HepG2 (cell line): Measurements from ENCODE around the gene PBOV1. TPM values are rescaled to one million over a fixed set of nuclear protein-coding genes. Genes with fewer than 3 reads are reported as not detected.

ENCODE experiments used
- ATAC-seq: fragments of 200-7000 bp; cut with Tn5 transposase; 3 replicates; pipeline ENCODE4 v1.9.1; 2020; ENCODE audit warnings: mild to moderate bottlenecking, moderate library complexity
- BruUV-seq: library from RNA; stranded (reverse); fragments of 400-500 nt; replicated peaks from 2 replicates; lab custom pipeline; 2021; lab: Mats Ljungman, UMichigan
- CTCF ChIA-PET: fragments of 300-600 bp; formaldehyde crosslinking; extraction: SDS; loops from one replicate; lab custom pipeline; 2021; ENCODE audit warnings: low total read pairs, inconsistent platforms, low intra/inter-chr PET ratio; lab: Yijun Ruan, JAX
- POLR2A ChIA-PET: fragments of 350-600 bp; sonication (Branson Sonifier 250); formaldehyde crosslinking; loops from one replicate; lab custom pipeline; 2020; ENCODE audit warnings: antibody characterized with exemption, inconsistent platforms; lab: Yijun Ruan, JAX
- DNase-seq: peaks from one replicate; pipeline ENCODE4 v3.0.0-alpha.2; 2015; ENCODE audit warnings: low spot score
- FAIRE-seq: peaks from 3 replicates; lab custom pipeline; 2011; peaks lifted over from hg19 to GRCh38; lab: Jason Lieb, UNC
- H2AFZ ChIP-seq: one replicate; pipeline ENCODE4 v1.6.1; 2011; ENCODE audit warnings: low read length, inconsistent platforms
- H3K27ac ChIP-seq: fragments of 300-600 bp; 3 replicates; pipeline ENCODE4 v1.8.0; 2011; ENCODE audit warnings: mixed run types, mild to moderate bottlenecking, mixed read lengths, low read length, inconsistent platforms; ENCODE audit not compliant: insufficient read depth; ENCODE audit errors: extremely low read length
- H3K27me3 ChIP-seq, 2 experiments: fragments of 200-600 bp in 1 of 2; 2 replicates in 1 of 2; 3 replicates in 1 of 2; pipeline versions ENCODE4 v1.6.0 to v1.8.0; 2011; ENCODE audit warnings: low read length in 2 of 2, mild to moderate bottlenecking in 2 of 2, moderate library complexity in 2 of 2, inconsistent platforms in 1 of 2; ENCODE audit not compliant: insufficient read depth in 2 of 2, control insufficient read depth in 1 of 2
- H3K36me3 ChIP-seq, 2 experiments: fragments of 200-600 bp in 1 of 2; replicated peaks in 1 of 2; 2 replicates in 1 of 2; 3 replicates in 1 of 2; pipeline versions ENCODE4 v1.5.1 to v1.8.0; 2011; ENCODE audit warnings: low read length in 2 of 2, inconsistent platforms in 1 of 2; ENCODE audit not compliant: insufficient read depth in 2 of 2, control insufficient read depth in 1 of 2
- H3K4me1 ChIP-seq: 2 replicates; pipeline ENCODE4 v1.5.1; 2012; ENCODE audit warnings: low read length, inconsistent platforms; ENCODE audit not compliant: insufficient read depth
- H3K4me2 ChIP-seq: 2 replicates; pipeline ENCODE4 v1.6.0; 2011; ENCODE audit warnings: low read depth, low read length, inconsistent platforms
- H3K4me3 ChIP-seq, 3 experiments: fragments of 200-600 bp in 1 of 3; sonication (generic), shearing (Covaris generic) in 1 of 3; replicated peaks in 1 of 3; 2 replicates each; pipeline ENCODE4 v1.5.1; 2011 to 2016; ENCODE audit warnings: low read length in 3 of 3, inconsistent platforms in 2 of 3, low read depth in 2 of 3, mild to moderate bottlenecking in 2 of 3, control low read depth in 1 of 3, mixed read lengths in 1 of 3; ENCODE audit not compliant: insufficient read depth in 1 of 3
- H3K79me2 ChIP-seq: one replicate; pipeline ENCODE4 v1.6.1; 2011; ENCODE audit warnings: low read length, inconsistent platforms; ENCODE audit not compliant: insufficient read depth
- H3K9ac ChIP-seq: 2 replicates; pipeline ENCODE4 v1.6.0; 2011; ENCODE audit warnings: mild to moderate bottlenecking, low read depth, low read length, inconsistent platforms; ENCODE audit not compliant: insufficient read depth
- H3K9me3 ChIP-seq: 2 replicates; pipeline ENCODE4 v1.5.1; 2012; ENCODE audit warnings: mild to moderate bottlenecking, low read length
- H4K20me1 ChIP-seq: 2 replicates; pipeline ENCODE4 v1.6.0; 2011; ENCODE audit warnings: inconsistent platforms, mild to moderate bottlenecking, low read length, moderate library complexity; ENCODE audit not compliant: insufficient read depth
- ESRRA ChIP-seq: sonication (generic); formaldehyde crosslinking; IDR thresholded peaks from 2 replicates; pipeline ENCODE4 v1.5.1; 2020; ENCODE audit warnings: mild to moderate bottlenecking, low read depth, missing genetic modification reagents
- GPBP1L1 ChIP-seq: sonication (generic); formaldehyde crosslinking; IDR thresholded peaks from 2 replicates; pipeline ENCODE4 v1.5.0; 2020; ENCODE audit warnings: mild to moderate bottlenecking, missing genetic modification reagents
- JUNB ChIP-seq: sonication (generic); formaldehyde crosslinking; IDR thresholded peaks from 2 replicates; pipeline ENCODE4 v1.8.0; 2022; ENCODE audit warnings: missing genetic modification reagents, mild to moderate bottlenecking, borderline replicate concordance
- PAF1 ChIP-seq: IDR thresholded peaks from 2 replicates; pipeline ENCODE4 v1.6.1; 2016; ENCODE audit warnings: missing genetic modification reagents, missing compliant biosample characterization
- SSRP1 ChIP-seq: IDR thresholded peaks from 2 replicates; pipeline ENCODE4 v1.6.1; 2016; ENCODE audit warnings: control low read depth
- ZNF124 ChIP-seq: sonication (generic); formaldehyde crosslinking; IDR thresholded peaks from 2 replicates; pipeline ENCODE4 v1.4.0; 2020; ENCODE audit warnings: missing genetic modification reagents
- ZNF446 ChIP-seq: sonication (generic); formaldehyde crosslinking; IDR thresholded peaks from 2 replicates; pipeline ENCODE4 v1.5.0; 2020; ENCODE audit warnings: mild to moderate bottlenecking, missing genetic modification reagents
- ZNF552 ChIP-seq: sonication (generic); formaldehyde crosslinking; IDR thresholded peaks from 2 replicates; pipeline ENCODE4 v1.9.0; 2022; ENCODE audit warnings: missing genetic modification reagents, mild to moderate bottlenecking, borderline replicate concordance
- ZNF577 ChIP-seq: sonication (generic); formaldehyde crosslinking; IDR thresholded peaks from 2 replicates; pipeline ENCODE4 v1.4.0; 2020; ENCODE audit warnings: mild to moderate bottlenecking, low read depth, missing genetic modification reagents, borderline replicate concordance
- ZNF75D ChIP-seq: sonication (generic); formaldehyde crosslinking; IDR thresholded peaks from 2 replicates; pipeline ENCODE4 v1.8.1; 2023; ENCODE audit warnings: missing genetic modification reagents, mild to moderate bottlenecking, borderline replicate concordance
- ZNF770 ChIP-seq: sonication (generic); formaldehyde crosslinking; IDR thresholded peaks from 2 replicates; pipeline ENCODE4 v1.5.0; 2020; ENCODE audit warnings: mild to moderate bottlenecking, missing genetic modification reagents
- ZNF781 ChIP-seq: sonication (generic); formaldehyde crosslinking; IDR thresholded peaks from 2 replicates; pipeline ENCODE4 v1.5.1; 2020; ENCODE audit warnings: borderline replicate concordance, mild to moderate bottlenecking, missing genetic modification reagents; ENCODE audit errors: not compliant biosample characterization
- ZNF878 ChIP-seq: sonication (generic); formaldehyde crosslinking; IDR thresholded peaks from 2 replicates; pipeline ENCODE4 v1.8.1; 2023; ENCODE audit warnings: mild to moderate bottlenecking, missing genetic modification reagents, moderate library complexity
- ZSCAN9 ChIP-seq: IDR thresholded peaks from 2 replicates; pipeline ENCODE4 v1.6.1; 2016; ENCODE audit warnings: borderline replicate concordance
- in situ Hi-C: cut with HindIII; loops from 2 replicates; pipeline ENCODE4 v1.10.0; 2017; ENCODE audit warnings: low pct_unique_long_range_greater_than_20kb; ENCODE audit not compliant: extremely low pct_ligation_motif_present
- intact Hi-C: fragments of 100-400 bp; cut with micrococcal nuclease; formaldehyde crosslinking; loops from one replicate; pipeline ENCODE4 v1.10.0; 2022; ENCODE audit not compliant: unreplicated experiment
- polyA plus RNA-seq, 8 experiments: library from polyadenylated mRNA; depleted of rRNA in 3 of 8; stranded (reverse) in 7 of 8; unstranded in 1 of 8; fragments of >200 nt; fragmentation: Illumina TruSeq in 4 of 8; extraction: Trizol in 4 of 8; gene quantifications; 2 replicates each; pipeline versions ENCODE4 v1.2.1 to v1.2.3, GENCODE V29; 2011 to 2016; ENCODE audit warnings: low read depth in 4 of 8, missing spikeins in 1 of 8, mixed read lengths in 1 of 8; ENCODE audit not compliant: insufficient read depth in 1 of 8
- total RNA-seq, 5 experiments: library from RNA; depleted of rRNA; stranded (reverse); fragments of >200 nt; fragmentation: Illumina TruSeq; extraction: Trizol; gene quantifications; 2 replicates each; pipeline ENCODE4 v1.2.3, GENCODE V29; 2016; ENCODE audit warnings: low read depth in 1 of 5

The PBOV1 gene
- total and polyA plus RNA-seq, 2 of the 13 experiments (the other 11 are each of a cell fraction or from before 2014, with no cell fraction given), result not detected

- no peaks in the 10 kb centered on the region for H3K36me3 ChIP-seq
- ChIA-PET POLR2A (no interaction called here), CTCF (no interaction called here)
- H3K9me3 ChIP-seq, result no peaks in the 10 kb centered on the region
- intact Hi-C loops, result no loop called here
- no peak overlapping the region for H3K9ac ChIP-seq
- TF ChIP-seq ZNF446 (CRISPR knock-in tag) (no peak), ZNF781 (CRISPR knock-in tag) (no peak), SSRP1 (CRISPR knock-in tag) (no peak), ZNF75D (CRISPR knock-in tag) (no peak), PAF1 (CRISPR knock-in tag) (no peak), ESRRA (CRISPR knock-in tag) (no peak), ZSCAN9 (CRISPR knock-in tag) (no peak), ZNF552 (CRISPR knock-in tag) (no peak), GPBP1L1 (no peak), ZNF770 (CRISPR knock-in tag) (no peak), ZNF878 (CRISPR knock-in tag) (no peak), ZNF577 (CRISPR knock-in tag) (no peak), JUNB (CRISPR knock-in tag) (no peak), ZNF124 (no peak)
- no peak overlapping the region for H3K4me2 ChIP-seq
- H2AFZ ChIP-seq, result no peak overlapping the region
- no TSS peak for BruUV-seq
- no peak overlapping the region for H3K27ac ChIP-seq
- no peaks in the 10 kb centered on the region for H3K27me3 ChIP-seq
- no peak overlapping the region for H3K4me3 ChIP-seq
- peaks cover 78% of the 10 kb centered on the region for H3K4me1 ChIP-seq
- DNase-seq (no peak), ATAC-seq (no peak), FAIRE-seq (no peak)
- in situ Hi-C loops, result no loop called here
- H4K20me1 ChIP-seq, result no peaks in the 10 kb centered on the region
- no peaks in the 10 kb centered on the region for H3K79me2 ChIP-seq
These were observed 11.9 kb upstream of the PBOV1 start for GRCh38 chr6:138230221-138230620.
